Muscle layer of duodenum (tissue), 2 donors: ENCODE data around the gene DCX.

Source experiments
- H3K27ac ChIP-seq: one replicate; pipeline ENCODE4 v1.7.0; 2013; ENCODE audit warnings: mild to moderate bottlenecking, low read length
- H3K27me3 ChIP-seq: one replicate; pipeline ENCODE4 v1.7.0; 2013; ENCODE audit warnings: low read depth, mild to moderate bottlenecking, control low read depth, low read length
- H3K36me3 ChIP-seq, 2 donors: one replicate each; pipeline ENCODE4 v1.7.0; 2013; ENCODE audit warnings: low read length in 2 of 2, control low read depth in 1 of 2, mild to moderate bottlenecking in 1 of 2; ENCODE audit not compliant: insufficient read depth in 2 of 2, control insufficient read depth in 1 of 2
- H3K4me1 ChIP-seq, 2 donors: one replicate each; pipeline ENCODE4 v1.7.0; 2013; ENCODE audit warnings: low read length in 2 of 2, mild to moderate bottlenecking in 2 of 2, control low read depth in 1 of 2, moderate library complexity in 1 of 2; ENCODE audit not compliant: insufficient read depth in 2 of 2, control insufficient read depth in 1 of 2
- H3K4me3 ChIP-seq, 2 donors: one replicate each; pipeline ENCODE4 v1.7.0; 2013; ENCODE audit warnings: low read length in 2 of 2, low read depth in 1 of 2, mild to moderate bottlenecking in 1 of 2
- H3K9me3 ChIP-seq, 2 donors: one replicate each; pipeline ENCODE4 v1.7.0; 2013; ENCODE audit warnings: low read length in 2 of 2, control low read depth in 1 of 2, mild to moderate bottlenecking in 1 of 2; ENCODE audit not compliant: control insufficient read depth in 1 of 2
- donor health status: healthy.

The DCX gene

GRCh38 chrX:111372086-111372485 is 39.9 kb downstream of the DCX start:
- no peaks in the 10 kb centered on the region for H3K27me3 ChIP-seq
- no peaks in the 10 kb centered on the region for H3K4me1 ChIP-seq
- H3K9me3 ChIP-seq: no peaks in the 10 kb centered on the region
- H3K36me3 ChIP-seq: no peaks in the 10 kb centered on the region
- no peak overlapping the region for H3K4me3 ChIP-seq
- H3K27ac ChIP-seq: no peak overlapping the region

GRCh38 chrX:111365770-111366325 is 46.1 kb downstream of the DCX start:
- Histone ChIP-seq H3K27ac (no peak overlapping the region), H3K9me3 (no peaks in the 10 kb centered on the region), H3K4me1 (no peaks in the 10 kb centered on the region), H3K4me3 (no peak overlapping the region), H3K27me3 (no peaks in the 10 kb centered on the region), H3K36me3 (no peaks in the 10 kb centered on the region)

- no peaks in the 10 kb centered on the region for H3K4me1 ChIP-seq
- no peaks in the 10 kb centered on the region for H3K9me3 ChIP-seq
- H3K4me3 ChIP-seq: no peak overlapping the region
These were observed 48.3 kb downstream of the DCX start for GRCh38 chrX:111363741-111364140.

GRCh38 chrX:111361751-111362150 is 50.2 kb downstream of the DCX start:
- no peak overlapping the region for H3K27ac ChIP-seq
- no peaks in the 10 kb centered on the region for H3K4me1 ChIP-seq
- H3K4me3 ChIP-seq: no peak overlapping the region
- H3K9me3 ChIP-seq: no peaks in the 10 kb centered on the region
- H3K36me3 ChIP-seq: no peaks in the 10 kb centered on the region
- H3K27me3 ChIP-seq: no peaks in the 10 kb centered on the region

More at GRCh38 chrX:111363741-111364140, 48.3 kb downstream of the DCX start:
- no peak overlapping the region for H3K27ac ChIP-seq
- H3K27me3 ChIP-seq: no peaks in the 10 kb centered on the region
- H3K36me3 ChIP-seq: no peaks in the 10 kb centered on the region

- Histone ChIP-seq H3K4me3 (no peak overlapping the region), H3K9me3 (no peaks in the 10 kb centered on the region), H3K4me1 (no peaks in the 10 kb centered on the region), H3K27me3 (no peaks in the 10 kb centered on the region), H3K36me3 (no peaks in the 10 kb centered on the region), H3K27ac (no peak overlapping the region)
These were observed 51.2 kb downstream of the DCX start for GRCh38 chrX:111360839-111361238.

- Histone ChIP-seq H3K27ac (no peak overlapping the region), H3K4me1 (peaks cover 0 to 8% of the 10 kb centered on the region in 2 donors), H3K4me3 (no peak overlapping the region), H3K27me3 (no peaks in the 10 kb centered on the region), H3K36me3 (no peaks in the 10 kb centered on the region), H3K9me3 (no peaks in the 10 kb centered on the region)
These were observed 56.4 kb downstream of the DCX start for GRCh38 chrX:111355523-111356115.

GRCh38 chrX:111354496-111354895 is 57.5 kb downstream of the DCX start:
- Histone ChIP-seq H3K27me3 (no peaks in the 10 kb centered on the region), H3K4me1 (peaks cover 0 to 8% of the 10 kb centered on the region in 2 donors), H3K4me3 (no peak overlapping the region), H3K36me3 (no peaks in the 10 kb centered on the region), H3K27ac (no peak overlapping the region), H3K9me3 (no peaks in the 10 kb centered on the region)

GRCh38 chrX:111353793-111354192 is 58.2 kb downstream of the DCX start:
- Histone ChIP-seq H3K36me3 (no peaks in the 10 kb centered on the region), H3K27ac (no peak overlapping the region), H3K9me3 (no peaks in the 10 kb centered on the region), H3K4me3 (no peak overlapping the region), H3K27me3 (no peaks in the 10 kb centered on the region), H3K4me1 (peaks cover 0 to 8% of the 10 kb centered on the region in 2 donors)

GRCh38 chrX:111352424-111352823 is 59.6 kb downstream of the DCX start:
- Histone ChIP-seq H3K4me1 (peaks cover 0 to 8% of the 10 kb centered on the region in 2 donors), H3K4me3 (no peak overlapping the region), H3K27me3 (no peaks in the 10 kb centered on the region), H3K9me3 (no peaks in the 10 kb centered on the region), H3K27ac (peak overlapping the region; percentile 29), H3K36me3 (no peaks in the 10 kb centered on the region)

GRCh38 chrX:111349934-111350333 is 62.1 kb downstream of the DCX start:
- no peak overlapping the region for H3K4me3 ChIP-seq
- H3K9me3 ChIP-seq: no peaks in the 10 kb centered on the region
- H3K36me3 ChIP-seq: no peaks in the 10 kb centered on the region
- H3K4me1 ChIP-seq: peaks cover 0 to 8% of the 10 kb centered on the region in 2 donors
- no peaks in the 10 kb centered on the region for H3K27me3 ChIP-seq
- no peak overlapping the region for H3K27ac ChIP-seq

- no peaks in the 10 kb centered on the region for H3K9me3 ChIP-seq
- no peak overlapping the region for H3K27ac ChIP-seq
These were observed 62.9 kb downstream of the DCX start for GRCh38 chrX:111349101-111349500.

GRCh38 chrX:111348429-111348828 is 63.6 kb downstream of the DCX start:
- no peaks in the 10 kb centered on the region for H3K27me3 ChIP-seq
- H3K36me3 ChIP-seq: no peaks in the 10 kb centered on the region
- H3K4me1 ChIP-seq: peaks cover 0 to 8% of the 10 kb centered on the region in 2 donors
- no peak overlapping the region for H3K4me3 ChIP-seq
- H3K27ac ChIP-seq: no peak overlapping the region
- H3K9me3 ChIP-seq: no peaks in the 10 kb centered on the region

More at GRCh38 chrX:111349101-111349500, 62.9 kb downstream of the DCX start:
- H3K4me3 ChIP-seq: no peak overlapping the region
- no peaks in the 10 kb centered on the region for H3K27me3 ChIP-seq
- H3K36me3 ChIP-seq: no peaks in the 10 kb centered on the region
- H3K4me1 ChIP-seq: peaks cover 0 to 8% of the 10 kb centered on the region in 2 donors
